ENCODE data around the gene DNAI7. TPM values are rescaled to one million over a fixed set of nuclear protein-coding genes. Genes with fewer than 3 reads are reported as not detected.
A peak's percentile ranks its signal among the peaks of the same experiment; 100 is the strongest.

Gene DNAI7, protein sequence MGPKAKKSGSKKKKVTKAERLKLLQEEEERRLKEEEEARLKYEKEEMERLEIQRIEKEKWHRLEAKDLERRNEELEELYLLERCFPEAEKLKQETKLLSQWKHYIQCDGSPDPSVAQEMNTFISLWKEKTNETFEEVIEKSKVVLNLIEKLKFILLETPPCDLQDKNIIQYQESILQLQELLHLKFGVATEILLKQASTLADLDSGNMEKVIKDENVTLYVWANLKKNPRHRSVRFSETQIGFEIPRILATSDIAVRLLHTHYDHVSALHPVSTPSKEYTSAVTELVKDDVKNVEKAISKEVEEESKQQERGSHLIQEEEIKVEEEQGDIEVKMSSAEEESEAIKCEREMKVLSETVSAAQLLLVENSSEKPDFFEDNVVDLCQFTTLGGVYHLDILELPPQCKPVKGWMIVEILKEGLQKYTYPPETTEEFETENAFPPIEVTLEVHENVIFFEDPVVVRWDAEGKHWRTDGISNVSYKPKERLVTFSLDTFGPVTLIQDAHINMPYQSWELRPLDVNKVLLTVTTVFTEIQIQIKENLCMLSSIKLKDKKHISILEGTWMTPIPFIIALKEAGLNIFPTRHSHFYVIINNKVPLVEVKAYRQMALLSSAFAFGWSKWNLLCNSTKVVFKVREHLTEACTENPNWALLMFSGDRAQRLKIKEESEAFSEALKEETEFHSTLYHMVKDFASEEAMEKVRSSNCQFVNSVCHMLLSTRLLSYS
- total RNA-seq: not detected in 2 replicates

DNA sequence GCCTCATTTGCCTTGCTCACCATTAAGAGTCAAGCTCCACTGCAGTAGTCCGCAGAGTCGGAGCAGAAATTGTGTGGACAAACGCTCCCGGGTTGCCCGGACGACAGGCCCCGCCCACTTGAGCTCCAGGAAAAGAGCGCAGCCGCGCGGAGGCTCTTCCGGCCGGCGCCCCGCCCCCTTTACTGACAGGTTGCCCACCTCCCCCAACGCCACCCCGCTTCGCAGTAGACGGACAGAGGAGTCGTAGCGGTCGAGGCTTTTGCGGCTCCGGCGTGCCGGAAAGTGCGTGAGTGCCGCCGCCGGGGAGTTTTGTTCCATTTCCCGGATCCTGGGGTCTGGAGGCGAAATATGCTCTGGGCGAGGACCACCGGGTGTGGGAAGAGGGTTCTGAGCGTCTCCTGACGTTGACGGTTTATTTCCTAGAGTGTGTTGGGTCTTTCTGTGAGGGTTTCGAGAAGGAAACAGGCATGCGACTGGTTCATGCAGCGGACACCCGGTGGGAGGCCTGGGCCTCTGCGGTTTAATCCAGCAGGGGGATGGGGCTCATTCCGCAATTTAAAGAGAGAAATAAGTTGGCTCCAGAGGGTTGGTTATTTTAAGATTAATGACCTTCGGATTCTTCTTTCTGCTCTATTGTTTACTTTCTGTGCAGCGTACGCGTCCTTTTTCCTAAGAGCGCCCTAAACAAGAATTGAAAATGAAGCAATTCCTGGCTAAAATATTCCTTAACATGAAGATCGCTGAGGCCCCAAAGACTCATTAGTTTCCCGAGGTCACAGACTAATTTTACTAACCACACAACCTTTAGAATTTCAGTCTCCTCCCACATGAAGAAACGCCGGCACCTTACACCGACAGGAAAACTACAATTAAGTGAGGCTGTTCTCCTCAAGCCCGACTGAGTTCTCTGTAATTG lies at the start of gene DNAI7, which contains the start of gene ETFRF1:
DNAI7 (minus strand) TSS at position 105 of the 916 bp plus-strand sequence; CDS start at position 23, 82 bp downstream.
ETFRF1 (plus strand) TSS at position 182 of the 916 bp plus-strand sequence. CDS start 8,720 bp downstream, outside the sequence.
- peak within 1 kb of the TSS; percentile 83 for H3K4me3 ChIP-seq (ENCODE audit: low read depth, low read length)
- no peak for DNase-seq (ENCODE audit: low read depth)

DNA sequence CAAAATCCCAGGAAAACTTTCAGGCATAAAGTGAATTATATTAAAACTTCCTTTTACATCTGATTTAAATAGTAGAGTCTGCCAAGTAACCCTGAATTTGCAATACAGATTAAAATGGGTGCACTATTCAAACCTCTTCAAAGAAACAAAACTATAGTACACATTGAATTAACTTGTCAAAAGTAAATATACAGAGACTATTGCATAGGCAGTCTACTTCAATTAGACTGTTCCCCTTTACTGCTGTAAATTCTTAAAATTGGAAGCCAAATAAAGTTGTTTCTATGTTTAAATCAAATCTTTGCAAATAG lies 48.7 kb upstream of the DNAI7 start:
- no peak overlapping the region for H3K4me3 ChIP-seq (ENCODE audit: low read depth, low read length)
- TF ChIP-seq, protein P1, sequence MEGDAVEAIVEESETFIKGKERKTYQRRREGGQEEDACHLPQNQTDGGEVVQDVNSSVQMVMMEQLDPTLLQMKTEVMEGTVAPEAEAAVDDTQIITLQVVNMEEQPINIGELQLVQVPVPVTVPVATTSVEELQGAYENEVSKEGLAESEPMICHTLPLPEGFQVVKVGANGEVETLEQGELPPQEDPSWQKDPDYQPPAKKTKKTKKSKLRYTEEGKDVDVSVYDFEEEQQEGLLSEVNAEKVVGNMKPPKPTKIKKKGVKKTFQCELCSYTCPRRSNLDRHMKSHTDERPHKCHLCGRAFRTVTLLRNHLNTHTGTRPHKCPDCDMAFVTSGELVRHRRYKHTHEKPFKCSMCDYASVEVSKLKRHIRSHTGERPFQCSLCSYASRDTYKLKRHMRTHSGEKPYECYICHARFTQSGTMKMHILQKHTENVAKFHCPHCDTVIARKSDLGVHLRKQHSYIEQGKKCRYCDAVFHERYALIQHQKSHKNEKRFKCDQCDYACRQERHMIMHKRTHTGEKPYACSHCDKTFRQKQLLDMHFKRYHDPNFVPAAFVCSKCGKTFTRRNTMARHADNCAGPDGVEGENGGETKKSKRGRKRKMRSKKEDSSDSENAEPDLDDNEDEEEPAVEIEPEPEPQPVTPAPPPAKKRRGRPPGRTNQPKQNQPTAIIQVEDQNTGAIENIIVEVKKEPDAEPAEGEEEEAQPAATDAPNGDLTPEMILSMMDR (conservative IDR thresholded peaks at IDR 0.05; ENCODE audit: low read depth, low read length): no peak
- no peak for DNase-seq (ENCODE audit: low read depth)

More for the DNA sequence above, at the start of gene DNAI7, which contains the start of gene ETFRF1:
- TF ChIP-seq, protein P1 (conservative IDR thresholded peaks at IDR 0.05; ENCODE audit: low read depth, low read length): no peak

DNA sequence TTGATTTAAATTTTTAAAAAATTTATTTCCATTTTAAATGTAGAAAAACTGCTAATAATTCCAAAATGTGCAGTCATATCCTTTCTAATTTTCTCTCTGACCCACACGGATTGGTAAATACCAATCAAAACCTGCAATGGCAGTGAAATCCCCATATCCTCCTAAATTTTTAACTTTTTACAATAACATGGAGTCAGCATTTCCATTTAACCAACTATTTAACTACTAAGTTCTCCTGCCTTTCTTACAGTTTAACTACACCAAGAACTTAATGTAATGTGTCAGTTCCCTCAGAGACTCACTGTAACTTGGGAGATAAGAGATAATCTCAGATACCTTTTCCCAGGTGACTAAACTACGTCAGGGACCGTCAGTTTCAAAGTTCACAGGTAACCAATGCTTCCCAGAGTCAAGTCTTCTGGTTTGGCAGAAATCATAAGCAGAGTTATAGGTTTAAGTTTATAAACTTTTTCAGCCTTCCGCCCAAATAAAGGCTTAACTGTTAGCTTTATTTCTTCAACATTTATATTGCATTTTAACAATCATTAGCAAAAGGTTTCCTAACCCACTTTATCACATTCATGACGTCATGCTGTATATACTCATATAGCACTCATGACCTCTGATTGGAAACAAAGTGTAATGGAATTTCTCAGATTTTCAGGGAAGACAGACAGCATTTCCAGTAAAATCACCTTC lies 48.2 kb upstream of the DNAI7 start:
- no peak for DNase-seq (ENCODE audit: low read depth)
- H3K4me3 ChIP-seq (ENCODE audit: low read depth, low read length): no peak overlapping the region
- TF ChIP-seq, protein P1 (conservative IDR thresholded peaks at IDR 0.05; ENCODE audit: low read depth, low read length): no peak

DNA sequence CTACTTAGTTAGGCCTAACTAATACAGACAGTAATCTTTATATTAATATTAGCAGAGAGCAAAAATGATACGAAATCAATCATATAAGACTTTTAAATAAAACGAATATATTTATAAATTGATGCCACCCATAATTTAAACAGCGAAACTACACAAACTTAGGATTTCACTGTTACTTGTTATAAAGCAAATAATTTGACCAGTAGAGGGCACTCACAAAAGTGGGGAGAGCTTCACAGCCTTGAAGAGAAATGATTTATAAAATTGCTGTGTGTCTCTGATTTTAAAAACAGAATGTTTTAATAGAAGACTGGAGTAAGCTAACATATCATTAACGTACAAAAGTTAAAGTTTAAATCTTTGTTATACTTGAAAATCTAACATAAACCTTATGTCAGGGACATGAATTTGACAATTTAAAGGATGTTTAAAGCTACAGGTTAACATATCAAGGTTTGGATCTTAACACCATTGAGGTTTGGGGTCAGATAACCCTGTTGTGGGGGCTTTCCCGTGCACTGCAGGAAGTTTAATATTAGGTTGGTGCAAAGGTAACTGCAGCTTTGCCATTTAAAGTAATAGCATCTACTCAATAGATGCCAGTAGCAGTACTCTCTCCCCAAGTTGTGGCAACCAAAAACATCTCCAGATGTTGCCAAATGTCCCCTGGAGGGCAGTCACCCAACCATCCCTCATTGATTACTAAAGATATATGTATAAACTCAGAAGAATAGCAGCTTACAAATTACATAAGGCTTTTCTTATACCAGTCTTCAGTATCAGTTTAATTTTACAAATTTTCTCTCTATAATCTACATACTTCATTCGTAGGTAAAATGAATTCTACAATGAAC lies 46.4 kb upstream of the DNAI7 start:
- DNase-seq (ENCODE audit: low read depth): no peak
- H3K4me3 ChIP-seq (ENCODE audit: low read depth, low read length): no peak overlapping the region
- TF ChIP-seq, protein P1 (conservative IDR thresholded peaks at IDR 0.05; ENCODE audit: low read depth, low read length): peak; percentile 69

DNA sequence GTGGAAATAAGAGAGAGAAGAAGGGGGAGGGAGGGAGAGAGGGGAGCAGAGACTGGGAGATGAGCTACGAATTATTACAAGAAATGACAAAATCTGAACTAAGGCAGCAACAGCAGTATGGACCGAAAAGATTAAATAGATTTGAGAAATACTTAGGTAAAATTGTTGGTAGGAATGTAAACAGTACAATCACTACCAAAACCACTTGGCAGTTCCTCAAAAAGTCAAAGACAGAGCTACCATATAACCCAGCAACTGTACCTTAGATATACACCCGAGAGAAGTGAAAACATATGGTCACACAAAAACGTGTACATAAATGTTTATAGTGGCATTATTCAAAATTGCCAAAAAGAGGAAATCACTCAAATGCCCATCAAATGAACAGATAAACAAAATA lies 41.7 kb upstream of the DNAI7 start:
- TF ChIP-seq, protein P1 (conservative IDR thresholded peaks at IDR 0.05; ENCODE audit: low read depth, low read length): no peak
- H3K4me3 ChIP-seq (ENCODE audit: low read depth, low read length): no peak overlapping the region
- no peak for DNase-seq (ENCODE audit: low read depth)

Measured in epithelial cell of proximal tubule (primary cell).